Inflammatory macrophage (primary cell): Measurements from ENCODE around the gene EYA4.

Experiments
- DNase-seq, 2 donors: peaks; one replicate each; pipeline ENCODE4 v3.0.0-alpha.2; 2020 to 2022

Gene EYA4

DNA sequence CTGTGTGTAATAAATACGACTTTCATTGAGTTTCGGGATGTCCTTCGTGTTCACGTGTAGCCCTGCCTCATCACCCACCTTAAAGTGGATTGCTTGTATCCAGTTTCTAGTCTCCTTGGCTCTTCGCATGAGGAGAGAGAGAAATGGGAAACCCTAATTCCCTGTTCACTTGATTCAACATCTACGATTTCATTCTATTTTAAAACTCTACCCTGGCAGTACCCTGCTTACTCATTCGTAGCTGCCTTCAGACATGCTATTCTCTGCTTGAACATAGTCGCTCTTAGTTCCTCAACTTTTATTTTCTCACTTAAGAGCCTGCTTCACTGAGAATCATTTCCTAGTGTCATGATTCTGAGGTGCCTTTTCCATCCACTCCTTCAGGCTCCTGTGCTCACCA lies 163.6 kb downstream of the EYA4 start:
- DNase-seq: no peak

DNA sequence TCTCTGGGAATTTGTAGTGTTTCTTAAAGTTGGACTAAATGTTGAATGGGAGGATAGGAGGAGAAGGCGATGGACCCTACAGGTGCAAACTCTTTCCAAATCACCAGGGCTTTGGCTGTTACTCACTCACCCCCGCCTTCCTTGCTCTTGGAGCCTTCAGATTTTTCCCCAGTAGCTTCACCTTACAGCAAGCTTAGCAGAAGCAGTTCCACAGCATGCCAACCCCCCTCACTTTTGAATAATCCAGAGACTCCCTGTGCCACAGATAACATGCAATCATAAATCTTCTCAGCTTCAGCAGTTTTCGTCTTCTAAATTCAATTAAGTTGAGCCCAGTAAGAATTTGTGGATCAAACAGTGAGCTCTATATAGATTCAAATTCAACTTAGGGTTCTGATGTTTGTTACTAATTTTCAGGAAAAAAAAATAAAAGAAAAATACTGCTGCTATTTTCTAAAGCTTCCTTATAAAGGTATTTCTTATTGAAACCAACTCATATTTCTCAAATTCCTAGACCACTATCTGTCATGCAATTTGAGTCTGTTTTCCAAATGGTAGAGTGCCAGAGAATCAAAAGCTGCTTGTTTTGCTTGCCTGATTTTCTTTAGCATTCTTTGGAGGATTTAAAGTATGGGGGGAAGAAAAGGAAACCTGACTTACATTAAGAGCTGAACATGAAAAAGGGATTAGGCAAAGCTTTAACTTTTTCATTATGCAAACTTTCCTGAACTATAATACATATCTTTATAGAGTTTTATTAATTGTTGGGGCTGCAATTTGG lies 166.4 kb downstream of the EYA4 start:
- no peak for DNase-seq

DNA sequence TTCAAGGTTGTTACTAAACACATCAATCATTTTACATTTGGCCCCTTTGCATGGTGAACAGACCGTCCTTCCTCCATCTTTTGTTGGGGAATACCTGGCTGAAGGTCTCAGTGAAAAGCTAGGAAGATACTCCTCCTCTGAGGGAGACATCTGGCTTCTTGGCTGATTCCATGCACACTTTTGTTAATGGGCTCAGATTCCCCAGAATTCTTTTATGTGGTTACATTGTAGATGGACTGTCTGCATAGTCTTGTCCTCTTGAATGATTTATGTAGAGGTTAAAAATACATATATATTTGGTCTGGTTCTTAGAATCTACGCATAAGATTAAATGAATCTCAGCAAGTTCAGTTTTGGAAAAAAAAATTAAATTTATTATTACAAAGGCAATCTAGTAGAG lies 167.0 kb downstream of the EYA4 start:
- no peak for DNase-seq

DNA sequence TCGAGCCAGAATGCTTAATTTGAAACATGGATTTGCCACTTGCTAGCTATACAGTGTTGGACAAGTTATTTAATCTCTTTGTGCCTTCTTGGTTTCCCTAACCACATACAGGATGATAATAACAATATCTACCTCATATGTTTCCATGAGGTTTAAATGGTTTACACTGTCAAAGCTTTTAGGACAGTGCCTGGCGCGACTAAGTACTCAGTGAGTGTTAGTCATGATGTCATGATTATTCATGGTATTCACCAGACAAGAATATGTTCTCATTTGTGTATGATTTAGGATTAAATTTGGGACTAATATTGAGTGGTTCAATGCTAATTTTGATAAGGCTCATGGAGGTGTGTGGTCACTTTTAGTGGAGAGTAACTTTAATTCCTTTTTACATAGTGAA lies 167.4 kb downstream of the EYA4 start:
- no peak for DNase-seq

DNA sequence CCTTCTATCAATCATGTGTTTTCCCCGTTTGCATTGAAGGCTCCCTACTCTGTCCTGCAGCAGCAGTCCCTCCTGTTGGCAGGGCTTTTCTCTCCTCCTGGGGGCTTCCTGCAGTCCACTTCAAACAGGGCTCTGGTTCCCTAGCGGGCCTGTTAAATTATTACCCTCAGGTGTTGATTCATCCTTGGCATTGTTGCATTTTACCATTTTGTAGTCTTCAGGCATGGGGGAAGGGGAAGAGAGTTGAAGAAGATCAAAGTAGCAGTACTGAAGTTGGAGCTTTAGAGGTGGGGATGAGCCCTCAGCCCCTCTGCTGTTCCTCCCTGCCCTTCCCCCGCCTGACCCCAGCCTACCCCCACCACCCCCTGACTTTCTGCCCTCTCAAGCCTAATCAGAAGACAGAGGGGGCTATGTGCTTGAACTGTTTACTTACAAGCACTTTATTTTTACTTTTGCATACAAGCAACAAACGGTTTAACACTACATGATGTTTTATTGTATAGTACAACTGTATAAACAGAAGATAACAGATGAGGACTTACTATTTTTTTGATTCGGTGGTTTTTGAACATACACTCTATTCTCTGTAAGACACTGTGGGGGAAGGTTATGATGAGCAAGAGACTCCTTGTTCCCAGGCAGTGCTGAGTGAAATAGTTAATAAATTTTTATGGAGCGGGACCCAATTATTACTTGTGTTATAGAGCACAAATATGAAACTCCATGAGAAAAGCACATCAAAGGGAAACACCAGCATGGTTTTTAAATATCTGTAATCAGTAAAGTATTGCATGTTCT lies 169.7 kb downstream of the EYA4 start:
- DNase-seq: no peak

DNA sequence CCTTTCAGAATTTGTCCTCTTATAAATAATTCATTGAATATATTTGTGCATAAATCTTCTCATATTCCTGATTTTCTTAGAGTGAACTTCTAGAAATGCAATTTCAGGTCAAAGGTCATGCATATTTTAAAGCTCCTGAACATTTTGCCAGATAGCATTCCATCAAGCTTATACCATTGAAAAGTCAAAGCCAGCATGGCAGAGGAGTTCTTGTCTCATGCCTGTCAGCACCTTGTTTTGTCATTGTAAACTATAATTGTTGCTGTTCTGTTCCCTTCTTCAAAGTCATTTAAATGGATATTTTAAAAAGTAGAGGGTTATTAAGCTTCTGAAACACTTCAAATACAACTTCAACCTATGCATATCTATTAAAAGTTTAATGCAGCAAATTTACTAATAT lies 170.6 kb downstream of the EYA4 start:
- no peak for DNase-seq

DNA sequence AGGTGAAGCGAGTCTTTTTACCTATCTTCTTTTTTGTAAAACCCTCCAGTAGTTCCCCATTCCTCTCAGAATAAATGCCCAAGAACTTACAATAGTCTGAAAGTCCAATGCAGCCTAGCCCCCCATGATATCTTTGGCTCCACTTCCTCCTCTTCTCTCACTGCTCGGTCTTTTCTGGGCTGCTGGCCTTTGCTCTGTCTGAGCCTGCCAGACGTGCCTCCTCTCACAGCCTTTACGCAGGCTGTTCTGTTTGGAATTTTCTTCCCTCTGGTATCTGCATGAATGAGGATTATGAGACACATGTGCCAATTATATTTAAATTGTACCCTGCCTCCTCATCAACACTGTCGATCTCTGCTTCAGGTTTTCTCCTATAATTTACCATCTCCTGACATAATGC lies 174.1 kb downstream of the EYA4 start:
- DNase-seq: no peak

DNA sequence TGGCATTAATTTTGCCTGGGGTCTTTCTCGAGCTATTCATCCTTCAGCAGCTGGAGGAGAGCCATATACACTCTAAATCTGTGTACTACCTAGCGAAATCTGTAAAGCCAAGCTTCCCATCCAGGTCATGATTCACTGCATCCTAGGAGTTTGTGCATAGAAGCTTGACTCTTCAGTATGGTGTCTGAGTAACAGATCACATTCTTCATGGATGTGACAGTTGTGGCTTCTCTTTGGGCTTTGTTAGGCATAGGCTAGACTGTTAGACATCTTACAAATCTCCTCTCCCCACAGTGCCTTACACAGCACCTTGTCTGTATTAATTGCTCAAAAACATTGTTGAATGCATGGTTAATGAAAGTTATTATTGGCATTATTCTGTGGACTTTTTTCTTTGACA lies 177.0 kb downstream of the EYA4 start:
- no peak for DNase-seq

DNA sequence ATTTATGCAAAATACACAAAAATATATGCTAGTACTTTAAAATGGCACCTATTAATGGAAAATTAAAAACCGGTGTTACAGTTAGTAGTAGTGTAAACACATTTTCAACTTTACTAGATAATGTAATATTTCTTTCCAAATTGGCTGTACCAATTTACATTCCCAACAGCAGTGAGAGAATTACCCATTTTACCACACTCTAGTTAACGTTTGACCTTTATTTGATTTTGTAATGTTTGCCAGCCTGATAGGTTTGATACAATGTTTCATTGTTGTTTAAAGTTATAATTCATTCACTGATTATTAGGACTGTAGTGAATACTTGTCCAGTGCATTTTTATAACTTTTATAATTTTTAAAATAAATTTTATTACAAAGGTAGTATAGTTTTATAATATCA lies 182.1 kb downstream of the EYA4 start:
- DNase-seq: no peak

DNA sequence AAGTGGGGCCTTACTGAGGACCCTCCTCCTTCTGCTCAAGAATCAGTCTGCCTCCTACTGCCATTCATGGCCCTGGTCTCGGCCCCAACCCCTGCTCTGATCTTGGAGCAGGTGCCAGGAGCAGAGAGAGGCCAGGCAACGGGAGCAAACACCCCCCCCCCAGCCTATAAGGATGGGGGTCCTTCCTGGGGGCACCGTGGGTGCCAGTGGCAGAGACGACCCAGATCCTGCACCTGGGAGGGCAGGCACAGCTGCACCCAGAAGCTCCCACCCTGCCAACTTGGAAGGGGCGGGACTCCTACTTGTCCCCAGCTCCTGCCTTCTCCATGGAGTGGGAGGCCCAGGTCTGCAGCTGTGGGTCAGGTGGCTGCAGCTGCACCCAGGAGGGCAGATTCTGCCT lies 183.2 kb downstream of the EYA4 start:
- no peak for DNase-seq

DNA sequence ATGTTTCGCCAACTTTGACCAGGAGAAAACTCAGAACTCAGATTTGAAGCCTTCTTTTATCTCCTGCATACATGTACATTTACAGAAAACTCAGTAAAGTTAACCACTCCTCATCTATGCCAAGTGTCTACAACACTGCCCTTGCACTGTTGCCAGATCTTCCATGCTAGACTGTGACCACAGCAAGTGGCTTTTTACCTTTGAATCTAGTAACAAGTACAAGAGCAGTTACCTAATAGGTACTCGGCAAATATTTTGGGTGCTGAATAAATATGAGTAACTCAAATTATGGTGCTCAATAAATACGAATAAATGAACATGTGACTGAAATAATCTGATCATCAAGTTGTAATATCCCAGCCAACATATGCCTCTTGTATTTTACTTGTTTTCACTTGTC lies 184.9 kb downstream of the EYA4 start:
- DNase-seq: no peak

DNA sequence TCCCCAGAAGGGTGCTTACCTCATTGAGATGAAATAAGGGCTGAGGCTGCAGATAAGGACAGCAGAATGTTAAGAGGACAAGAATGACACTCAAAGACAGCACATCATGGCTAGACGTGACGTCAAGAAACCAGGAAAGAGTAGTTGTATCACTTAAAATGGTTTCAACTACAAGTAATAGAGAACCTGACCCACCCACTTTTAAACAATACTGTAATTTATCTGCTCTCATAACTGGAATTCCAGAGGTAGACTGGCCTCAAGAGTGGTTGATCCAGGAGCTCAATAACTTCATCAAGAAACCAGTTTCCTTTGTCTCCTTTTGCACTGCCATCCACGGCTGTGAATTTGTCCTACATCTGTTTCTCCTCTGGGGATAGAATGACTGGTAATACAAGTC lies 187.1 kb downstream of the EYA4 start:
- no peak for DNase-seq

DNA sequence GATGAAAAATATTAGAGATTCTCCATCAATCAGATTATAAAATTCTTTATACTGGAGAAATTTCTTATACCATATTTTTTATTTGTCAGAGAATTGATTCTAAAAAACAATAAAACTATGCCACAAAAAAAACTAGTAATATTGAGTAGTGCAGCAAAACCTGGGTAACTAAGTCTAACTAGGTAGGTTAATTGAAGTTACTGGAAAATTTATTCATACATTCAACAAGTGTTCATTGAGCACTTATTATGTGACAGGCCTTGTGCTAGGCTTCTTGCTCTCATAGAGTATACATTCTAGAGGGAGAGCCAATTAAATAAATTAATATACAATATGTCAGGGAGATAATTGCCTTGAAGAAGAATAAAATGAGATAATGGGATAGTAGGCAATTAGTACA lies 189.4 kb downstream of the EYA4 start:
- DNase-seq: no peak

DNA sequence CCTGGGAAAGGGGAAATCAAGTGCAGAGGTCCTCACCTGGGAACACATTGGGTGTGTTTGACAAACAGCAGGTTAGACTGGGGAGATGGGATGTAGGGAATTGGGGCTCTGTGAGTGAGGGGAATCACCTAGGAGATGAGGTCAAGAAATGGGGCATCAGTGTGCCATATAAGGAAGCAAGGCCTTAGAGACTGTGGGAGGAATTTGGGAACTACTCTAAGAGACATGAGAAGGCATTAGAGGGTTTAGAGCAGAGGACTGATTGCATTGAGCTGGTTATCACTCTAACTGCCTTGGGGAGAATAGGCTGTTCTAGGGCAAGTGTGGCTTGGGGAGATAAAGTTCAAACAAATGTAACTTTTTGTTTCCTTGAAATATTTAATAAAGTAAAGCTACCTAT lies 189.9 kb downstream of the EYA4 start:
- DNase-seq: no peak

DNA sequence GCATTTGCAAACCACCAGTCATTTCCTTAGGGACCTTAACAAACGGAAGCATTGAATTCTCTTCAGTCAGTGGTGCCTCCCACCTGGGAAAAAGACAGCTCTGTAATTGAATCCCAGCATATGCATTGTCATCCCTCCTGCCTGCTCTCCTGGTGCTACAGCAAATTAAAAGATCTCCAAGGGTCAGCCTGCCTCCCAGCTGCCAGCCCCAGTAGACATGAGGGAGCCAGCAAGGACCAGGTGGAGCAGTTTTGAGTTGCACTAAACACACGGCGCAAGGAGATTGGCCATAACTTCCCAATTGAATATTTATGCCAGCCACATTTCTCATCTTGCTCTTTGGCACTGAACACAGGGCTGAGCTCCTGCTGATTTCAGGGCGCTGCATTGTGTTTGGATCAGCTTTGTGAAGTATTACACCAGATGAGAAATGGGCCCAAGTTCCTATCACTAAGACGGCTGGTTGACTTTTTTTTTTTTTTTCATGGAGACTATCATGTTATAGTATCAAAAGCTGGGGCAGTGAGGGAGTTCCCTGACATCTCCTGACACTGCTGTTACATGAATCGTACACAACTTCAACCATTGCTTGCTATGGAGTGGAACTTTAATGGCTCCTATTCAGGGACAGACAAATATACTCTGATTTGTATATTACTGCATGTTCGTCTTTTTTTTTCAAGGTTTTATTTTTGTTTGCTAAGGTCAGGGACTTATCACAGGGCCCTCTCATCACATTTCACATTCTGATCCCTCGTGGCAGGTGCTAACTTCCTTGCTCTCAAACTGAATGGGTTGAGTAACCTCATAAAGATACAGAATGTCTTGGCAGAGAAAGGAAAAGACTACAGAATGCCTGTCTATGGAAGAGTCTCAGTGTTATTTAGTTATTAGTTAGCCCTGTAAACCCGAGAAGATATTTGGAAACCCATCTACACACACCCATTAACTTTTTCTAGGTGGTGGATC lies 191.1 kb downstream of the EYA4 start:
- no peak for DNase-seq

DNA sequence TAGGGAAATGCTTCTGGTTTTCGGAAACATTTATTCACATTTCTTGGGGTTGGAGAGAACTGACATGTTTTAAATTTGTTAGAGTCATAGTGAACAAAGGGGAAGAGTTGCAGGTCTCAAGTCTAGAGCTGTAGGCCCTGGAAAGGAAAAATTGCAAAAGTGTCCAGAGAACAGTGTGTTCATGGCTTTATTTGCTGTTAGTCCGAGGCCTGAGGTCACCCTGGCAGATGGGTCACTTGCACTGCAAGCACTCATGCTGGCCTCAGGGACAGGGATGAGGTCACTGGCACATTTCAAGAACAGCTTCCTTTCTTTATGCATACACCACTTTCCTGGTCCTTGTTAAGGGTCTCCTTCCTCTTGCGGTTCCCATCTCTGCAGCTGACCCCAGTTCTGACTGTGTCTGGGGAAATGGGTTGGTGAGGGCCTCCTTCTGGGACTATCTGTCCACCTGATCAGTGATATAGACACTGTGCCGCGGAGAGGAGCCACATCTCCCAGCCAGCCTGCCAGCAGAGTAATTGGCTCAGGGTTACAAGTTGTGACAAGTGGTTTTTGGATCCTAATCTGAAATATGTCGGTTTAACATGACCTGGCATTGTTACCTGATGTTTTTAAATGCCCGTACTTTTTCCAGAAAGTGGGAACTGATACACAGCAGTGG lies 194.0 kb downstream of the EYA4 start:
- DNase-seq: no peak

DNA sequence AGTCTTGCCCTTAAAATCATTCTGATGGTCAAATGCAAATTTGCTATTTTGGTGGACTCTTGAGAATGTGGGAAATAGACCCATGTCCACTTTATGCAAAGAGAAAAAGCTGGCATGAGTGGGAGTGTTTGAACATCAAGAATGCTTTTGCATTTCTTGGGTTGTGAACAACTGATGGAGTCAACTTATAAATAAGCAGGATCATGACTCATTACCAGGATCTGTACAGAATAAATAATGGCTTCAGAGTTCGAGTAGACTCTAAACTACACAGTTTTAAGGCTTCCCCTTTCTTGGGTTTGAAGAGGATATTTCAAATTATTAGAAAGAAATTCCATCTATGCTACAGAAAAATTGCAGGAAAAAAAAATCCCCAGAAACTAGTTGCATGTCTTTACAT lies 195.5 kb downstream of the EYA4 start:
- no peak for DNase-seq

DNA sequence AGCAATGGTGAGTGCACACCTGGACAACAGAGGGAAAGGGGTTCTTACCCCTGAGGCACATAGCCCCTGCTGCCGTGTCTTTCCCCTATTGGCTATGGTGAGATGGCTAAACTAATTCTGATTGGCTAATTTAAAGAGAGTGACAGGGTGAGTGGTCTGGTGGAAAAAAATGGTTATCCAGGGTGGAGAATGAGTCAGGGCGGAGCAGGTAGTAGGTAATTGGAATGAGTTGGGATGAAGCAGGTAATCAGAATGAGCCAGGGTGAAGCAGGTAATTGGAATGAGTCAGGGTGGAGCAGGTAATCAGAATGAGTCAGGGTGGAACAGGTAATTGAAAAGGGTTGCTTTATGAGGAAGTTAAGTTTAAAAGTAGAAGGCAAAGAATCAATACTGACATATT lies 200.3 kb downstream of the EYA4 start:
- DNase-seq: no peak

DNA sequence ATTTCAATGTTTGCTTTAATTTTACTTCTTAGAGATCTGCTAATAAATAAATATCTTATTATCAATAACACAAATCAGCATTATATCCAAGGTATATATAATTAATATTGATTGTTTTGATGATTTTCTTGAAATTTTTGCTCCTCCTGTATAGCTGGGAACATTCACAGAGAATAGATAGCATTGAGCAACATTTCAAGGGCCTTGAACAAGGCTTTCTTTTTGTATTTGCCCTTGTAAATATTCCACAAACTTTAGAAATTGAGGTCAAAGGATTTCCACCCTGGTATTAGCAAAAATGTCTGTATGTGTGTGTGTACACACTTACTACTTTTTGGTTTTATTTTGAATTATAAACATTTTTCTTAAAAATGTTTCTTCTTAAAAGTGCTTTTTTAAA lies 205.6 kb downstream of the EYA4 start:
- no peak for DNase-seq

DNA sequence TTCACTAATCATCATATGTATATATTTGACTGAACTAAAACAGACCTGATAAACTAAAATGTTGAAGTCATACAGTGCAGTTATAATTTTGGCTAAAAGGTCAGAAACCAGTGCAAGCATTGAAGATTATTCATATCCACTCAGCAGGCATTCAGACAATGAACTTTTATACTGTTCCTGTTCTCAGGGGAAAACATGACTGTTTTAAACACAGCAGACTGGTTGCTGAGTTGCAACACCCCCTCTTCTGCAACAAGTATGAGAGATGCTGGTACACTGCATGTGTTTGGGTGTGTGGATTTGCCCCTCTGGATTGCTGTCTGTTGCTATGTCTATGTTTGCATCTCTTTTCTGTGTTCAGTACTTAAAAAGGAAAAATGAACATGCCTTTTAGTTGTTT lies 206.8 kb downstream of the EYA4 start:
- no peak for DNase-seq

DNA sequence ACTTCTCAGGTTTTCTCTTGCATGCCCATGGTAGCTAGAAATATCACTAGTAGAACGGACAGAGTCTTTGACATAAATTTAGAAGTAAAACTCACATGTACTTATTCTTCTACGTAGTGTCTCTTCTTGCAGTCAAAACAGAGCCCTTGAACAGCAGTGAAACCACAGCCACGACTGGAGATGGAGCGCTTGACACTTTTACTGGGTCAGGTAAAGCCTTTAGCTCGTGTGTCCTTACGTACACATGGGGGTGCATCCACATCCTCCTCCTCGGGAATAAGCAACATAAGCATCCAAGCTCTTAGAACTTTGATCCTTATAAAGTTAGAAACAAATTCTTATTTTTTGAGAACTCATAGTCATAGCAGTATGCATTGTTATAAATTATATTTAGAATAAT lies 215.3 kb downstream of the EYA4 start:
- DNase-seq: no peak

DNA sequence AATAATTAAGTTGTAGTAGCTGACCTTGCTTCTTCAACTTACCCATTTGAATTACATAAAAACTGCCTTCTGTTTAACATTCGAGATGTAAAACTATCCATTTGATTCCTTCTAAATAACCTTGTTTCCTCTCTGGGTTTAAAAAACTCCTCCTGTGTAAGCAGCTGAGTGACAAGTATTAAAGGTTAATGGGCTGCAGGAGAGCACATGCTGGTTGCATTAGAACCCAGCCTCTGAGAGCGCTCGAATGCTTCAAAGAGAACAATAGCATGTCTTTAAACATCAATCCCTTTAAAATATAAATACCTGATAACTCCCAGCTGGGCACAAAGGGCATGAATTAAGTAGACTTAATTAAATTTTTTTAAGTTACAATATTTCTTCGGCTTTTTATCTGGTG lies 215.8 kb downstream of the EYA4 start:
- DNase-seq: no peak

DNA sequence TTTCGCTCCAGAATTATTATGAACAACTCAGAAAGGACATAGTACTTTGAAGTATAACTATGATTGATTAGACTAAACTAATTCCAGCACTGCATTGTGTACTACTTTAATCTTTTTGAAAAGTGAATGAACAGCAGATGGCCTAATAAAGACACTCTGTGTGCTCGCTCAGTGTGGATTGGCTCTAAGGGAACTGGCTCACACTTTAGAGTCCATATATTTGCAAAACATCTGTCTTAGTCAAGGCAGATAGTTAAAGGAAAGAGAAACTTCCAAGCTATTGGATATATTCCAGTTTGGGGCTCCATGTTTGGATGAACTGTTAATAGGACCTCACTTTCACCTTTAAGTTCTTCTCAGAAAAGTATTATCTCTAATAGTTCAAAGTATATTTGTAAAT lies 218.9 kb downstream of the EYA4 start:
- no peak for DNase-seq
